Upper lobe of left lung (tissue), 6 donors: ENCODE results near the gene ZNF816. TPM values are rescaled to one million over a fixed set of nuclear protein-coding genes. Genes with fewer than 3 reads are reported as not detected.
A peak's percentile ranks its signal among the peaks of the same experiment; 100 is the strongest.

Source experiments
- ATAC-seq, 2 donors: fragments of 200-7000 bp; cut with Tn5 transposase; one replicate each; pipeline ENCODE4 v1.9.1; 2022; ENCODE audit warnings: mild to moderate bottlenecking in 2 of 2, moderate library complexity in 2 of 2; ENCODE audit not compliant: low FRiP score in 2 of 2
- DNase-seq, 2 donors: peaks; one replicate each; pipeline ENCODE4 v3.0.0-alpha.2; 2019 to 2020
- H3K27ac ChIP-seq, 4 donors: fragments of 200-600 bp; sonication (generic); one replicate each; pipeline ENCODE4 v1.5.1; 2016 to 2019
- H3K27me3 ChIP-seq, 4 donors: fragments of 200-600 bp; sonication (generic); one replicate each; pipeline ENCODE4 v1.5.1; 2017 to 2019
- H3K36me3 ChIP-seq, 4 donors: fragments of 200-600 bp; sonication (generic); one replicate each; pipeline ENCODE4 v1.5.1; 2016 to 2019
- H3K4me1 ChIP-seq, 4 donors: fragments of 200-600 bp; sonication (generic); one replicate each; pipeline ENCODE4 v1.5.1; 2018 to 2019
- H3K4me3 ChIP-seq, 4 donors: fragments of 200-600 bp; sonication (generic); one replicate each; pipeline ENCODE4 v1.5.1; 2017 to 2019; ENCODE audit warnings: mild to moderate bottlenecking in 2 of 4, moderate library complexity in 1 of 4
- H3K9me3 ChIP-seq, 4 donors: fragments of 200-600 bp; sonication (generic); one replicate each; pipeline ENCODE4 v1.5.1; 2018 to 2019
- EP300 ChIP-seq, 4 donors: sonication (generic); formaldehyde crosslinking; IDR thresholded peaks; one replicate each; pipeline ENCODE4 v1.5.1; 2017; ENCODE audit warnings: antibody characterized with exemption in 4 of 4, control low read depth in 2 of 4
- POLR2A ChIP-seq, 4 donors: fragments of 450-650 bp; IDR thresholded peaks; one replicate each; pipeline ENCODE4 v1.5.1; 2016 to 2017; ENCODE audit warnings: antibody characterized with exemption in 4 of 4, mild to moderate bottlenecking in 2 of 4
- POLR2AphosphoS5 ChIP-seq, 2 donors: sonication (generic); formaldehyde crosslinking; IDR thresholded peaks; one replicate each; pipeline ENCODE4 v1.5.1; 2017; ENCODE audit warnings: antibody characterized with exemption in 2 of 2
- WGBS, 2 donors: methylation state at CpG; one replicate each; pipeline ENCODE4 v1.1.5; 2017 to 2018; 5-methylcytosine and 5-hydroxymethylcytosine counted together
- total RNA-seq, 6 donors: library from RNA; depleted of rRNA in 4 of 6; stranded (reverse); fragments of >200 nt in 4 of 6; gene quantifications; one replicate each; pipeline versions ENCODE4 v1.1.0 to v1.2.1, GENCODE V29; 2016 to 2021
- TF ChIP-seq, protein P1 (sequence below), 6 experiments: fragments of 450-650 bp in 4 of 6; fragments of 200-600 bp in 2 of 6; sonication (generic) in 2 of 6; IDR thresholded peaks; one replicate each; pipeline ENCODE4 v1.5.1; 2016 to 2019; ENCODE audit warnings: antibody characterized with exemption in 6 of 6
- donor health status: DM: no; HTN: no; CAD: no; lungs with moderate emphysema.
- donor health status: DM: no; HTN: yes; CAD: no; lungs with severe emphysema.

Gene ZNF816
- total RNA-seq, 6 donors from 2014 or later, result 6.7 to 14.6 (median 8.8) TPM

DNA sequence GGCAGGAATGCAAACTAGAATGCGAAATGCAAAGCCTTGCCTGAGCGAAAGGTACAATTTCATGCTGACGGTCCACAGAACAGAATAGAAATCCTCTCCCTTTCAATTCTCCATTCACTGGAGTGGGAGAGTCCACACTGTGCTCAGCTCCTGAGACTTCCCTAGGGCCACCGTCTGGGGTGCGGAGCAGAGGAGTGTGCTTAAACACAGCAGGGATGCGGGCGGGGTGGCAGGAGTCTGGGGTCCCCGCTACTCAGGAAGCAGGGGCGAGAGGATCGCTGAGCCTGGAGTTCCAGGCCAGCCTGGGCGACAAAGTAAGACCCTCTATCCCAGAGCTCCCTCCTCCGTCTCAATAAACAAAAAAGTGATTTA is 552 bp upstream of the ZNF816 start:
- peak in 1 of 2 donors; percentile 47 for DNase-seq
- TF ChIP-seq, protein P1, sequence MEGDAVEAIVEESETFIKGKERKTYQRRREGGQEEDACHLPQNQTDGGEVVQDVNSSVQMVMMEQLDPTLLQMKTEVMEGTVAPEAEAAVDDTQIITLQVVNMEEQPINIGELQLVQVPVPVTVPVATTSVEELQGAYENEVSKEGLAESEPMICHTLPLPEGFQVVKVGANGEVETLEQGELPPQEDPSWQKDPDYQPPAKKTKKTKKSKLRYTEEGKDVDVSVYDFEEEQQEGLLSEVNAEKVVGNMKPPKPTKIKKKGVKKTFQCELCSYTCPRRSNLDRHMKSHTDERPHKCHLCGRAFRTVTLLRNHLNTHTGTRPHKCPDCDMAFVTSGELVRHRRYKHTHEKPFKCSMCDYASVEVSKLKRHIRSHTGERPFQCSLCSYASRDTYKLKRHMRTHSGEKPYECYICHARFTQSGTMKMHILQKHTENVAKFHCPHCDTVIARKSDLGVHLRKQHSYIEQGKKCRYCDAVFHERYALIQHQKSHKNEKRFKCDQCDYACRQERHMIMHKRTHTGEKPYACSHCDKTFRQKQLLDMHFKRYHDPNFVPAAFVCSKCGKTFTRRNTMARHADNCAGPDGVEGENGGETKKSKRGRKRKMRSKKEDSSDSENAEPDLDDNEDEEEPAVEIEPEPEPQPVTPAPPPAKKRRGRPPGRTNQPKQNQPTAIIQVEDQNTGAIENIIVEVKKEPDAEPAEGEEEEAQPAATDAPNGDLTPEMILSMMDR (IDR thresholded peaks at IDR 0.05), result no peak
- no peak for TF ChIP-seq EP300 (IDR thresholded peaks at IDR 0.05)
- no peak for TF ChIP-seq POLR2AphosphoS5 (IDR thresholded peaks at IDR 0.05)
- no peak for TF ChIP-seq POLR2A (IDR thresholded peaks at IDR 0.05)
- H3K27me3 ChIP-seq, result no peaks in the 10 kb centered on the region
- peaks cover 0 to 7% (median 6%) of the 10 kb centered on the region in 4 donors for H3K36me3 ChIP-seq
- H3K9me3 ChIP-seq, result peaks cover 0 to 35% (median 25%) of the 10 kb centered on the region in 4 donors
- peak overlapping the region; percentile 53 to 80 (median 78) for H3K27ac ChIP-seq
- peak; percentile 36 to 58 for ATAC-seq
- peak overlapping the region; percentile 39 to 72 (median 65) for H3K4me3 ChIP-seq
- peaks cover 14 to 19% (median 17%) of the 10 kb centered on the region in 4 donors for H3K4me1 ChIP-seq
- 1 to 2% methylated on average over 10 to 12 of the region's 12 CpGs for whole genome bisulfite sequencing, 2 donors

DNA sequence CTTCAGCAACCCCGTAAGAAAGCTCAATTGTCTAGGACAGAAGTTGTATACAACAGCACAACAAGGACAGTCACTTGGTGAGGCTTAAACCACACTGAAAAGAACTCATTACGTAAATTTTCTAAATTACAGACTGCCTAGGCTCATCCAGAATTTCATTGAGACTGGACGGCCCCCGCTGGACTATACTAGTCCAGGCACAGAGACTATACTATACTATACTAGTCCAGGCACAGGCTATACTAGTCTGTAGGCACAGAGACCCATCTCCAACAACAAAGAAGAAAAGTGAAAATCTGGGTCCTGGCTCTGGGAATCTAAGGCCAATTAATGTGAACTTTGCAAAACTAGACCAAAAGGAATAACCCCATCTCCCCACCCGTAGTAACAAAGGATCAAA is 700 bp downstream of the ZNF816 start:
- Histone ChIP-seq H3K27ac (peak overlapping the region; percentile 76 to 84 (median 80)), H3K4me1 (peaks cover 14 to 19% (median 17%) of the 10 kb centered on the region in 4 donors), H3K36me3 (peaks cover 0 to 9% (median 7%) of the 10 kb centered on the region in 4 donors), H3K9me3 (peaks cover 0 to 41% (median 32%) of the 10 kb centered on the region in 4 donors), H3K4me3 (peak overlapping the region; percentile 63 to 72 (median 66)), H3K27me3 (no peaks in the 10 kb centered on the region)
- DNase-seq (no peak), ATAC-seq (peak in 1 of 2 donors; percentile 3)
- WGBS, 2 donors, result 30 to 35% methylated on average over 5 of the region's 5 CpGs
- TF ChIP-seq POLR2AphosphoS5 (IDR thresholded peaks at IDR 0.05) (no peak), EP300 (IDR thresholded peaks at IDR 0.05) (no peak)
- TF ChIP-seq, protein P1 (IDR thresholded peaks at IDR 0.05), result no peak

GRCh38 chr19:52959613-52960295 is 2.9 kb downstream of the ZNF816 start:
- Histone ChIP-seq H3K4me1 (peaks cover 14 to 19% (median 17%) of the 10 kb centered on the region in 4 donors), H3K4me3 (no peak overlapping the region), H3K36me3 (peaks cover 7 to 31% (median 27%) of the 10 kb centered on the region in 4 donors), H3K9me3 (peaks cover 0 to 58% (median 53%) of the 10 kb centered on the region in 4 donors), H3K27ac (no peak overlapping the region), H3K27me3 (no peaks in the 10 kb centered on the region)
- WGBS, 2 donors, result 90 to 96% methylated on average over 11 of the region's 11 CpGs
- no peak for DNase-seq
- ATAC-seq, result no peak
- no peak for TF ChIP-seq EP300 (IDR thresholded peaks at IDR 0.05)
- TF ChIP-seq, protein P1 (IDR thresholded peaks at IDR 0.05), result no peak
- TF ChIP-seq POLR2A (IDR thresholded peaks at IDR 0.05), result no peak
- no peak for TF ChIP-seq POLR2AphosphoS5 (IDR thresholded peaks at IDR 0.05)

DNA sequence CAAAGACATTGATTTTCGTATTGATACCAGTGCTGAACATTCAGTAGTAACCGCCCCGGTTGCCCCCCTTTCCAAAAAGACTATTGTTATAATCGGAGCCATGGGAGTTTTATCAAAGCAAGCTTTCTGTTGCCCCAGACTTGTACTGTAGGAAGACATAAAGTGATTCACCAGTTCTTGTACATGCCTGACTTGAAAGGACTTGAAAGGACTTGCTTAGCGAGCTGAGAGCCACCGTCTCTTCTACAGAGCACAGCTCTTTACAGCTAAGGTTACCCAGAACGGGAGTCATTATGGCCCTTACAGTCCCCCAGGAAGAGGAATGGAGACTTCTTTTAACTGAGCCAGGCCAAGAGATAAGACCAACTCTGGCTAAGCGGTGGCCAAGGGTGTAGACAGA is 5.1 kb downstream of the ZNF816 start:
- no peak for DNase-seq
- Histone ChIP-seq H3K4me3 (no peak overlapping the region), H3K9me3 (peaks cover 5 to 76% (median 69%) of the 10 kb centered on the region in 4 donors), H3K27me3 (no peaks in the 10 kb centered on the region), H3K27ac (no peak overlapping the region), H3K36me3 (peaks cover 13 to 49% (median 44%) of the 10 kb centered on the region in 4 donors), H3K4me1 (peaks cover 10 to 14% (median 12%) of the 10 kb centered on the region in 4 donors)
- no peak for TF ChIP-seq POLR2A (IDR thresholded peaks at IDR 0.05)
- no peak for TF ChIP-seq POLR2AphosphoS5 (IDR thresholded peaks at IDR 0.05)
- TF ChIP-seq EP300 (IDR thresholded peaks at IDR 0.05), result no peak
- TF ChIP-seq, protein P1 (IDR thresholded peaks at IDR 0.05), result no peak
- 93 to 96% methylated on average over 8 of the region's 8 CpGs for WGBS, 2 donors
- ATAC-seq, result no peak
